Measurements from ENCODE around the gene IRF2.
A peak's percentile ranks its signal among the peaks of the same experiment; 100 is the strongest.

GRCh38 chr4:184475096-184475461, 729 bp upstream of the IRF2 start:
- TF ChIP-seq TAF1 (IDR thresholded peaks at IDR 0.05; ENCODE audit: low read depth, low read length) (no peak), POLR2A (IDR thresholded peaks at IDR 0.05; ENCODE audit: low read depth, low read length) (peak; percentile 77)

All from GM12891 (cell line).